ENCODE results near the gene RNF128. TPM values are rescaled to one million over a fixed set of nuclear protein-coding genes. Genes with fewer than 3 reads are reported as not detected.

Gene RNF128
- total and polyA plus RNA-seq, 11 donors: 0.06 to 0.42 (median 0.21) TPM; not detected in 2

DNA sequence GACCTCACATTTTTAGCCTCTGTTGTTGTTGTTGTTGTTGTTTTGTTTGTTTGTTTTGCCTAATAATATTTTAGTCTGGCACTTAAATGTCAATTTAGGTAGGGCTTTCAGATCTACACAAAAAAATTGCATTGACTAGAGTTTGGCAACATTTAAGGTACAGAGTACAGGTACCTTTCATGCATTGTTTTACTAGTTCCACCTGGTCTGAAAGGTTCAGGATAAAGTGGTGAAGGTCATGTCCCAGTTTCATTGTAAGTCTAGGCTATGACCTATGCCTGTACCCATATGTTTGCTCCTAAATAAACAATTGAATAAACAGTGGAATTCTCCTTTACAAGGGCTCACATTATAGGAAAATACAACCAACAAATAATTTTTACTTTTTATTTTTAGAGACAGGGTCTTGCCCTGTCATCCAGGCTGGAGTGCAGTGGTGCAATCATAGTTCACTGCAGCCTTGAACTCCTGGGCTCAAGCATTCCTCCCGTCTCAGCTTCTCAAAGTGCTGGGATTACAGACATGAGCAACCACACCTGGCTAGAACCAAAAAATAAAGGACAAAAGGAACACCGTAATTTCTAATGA is 13.8 kb downstream of the RNF128 start:
- Histone ChIP-seq H3K9me3 (no peaks in the 10 kb centered on the region), H3K27ac (no peak overlapping the region), H3K4me1 (no peaks in the 10 kb centered on the region), H3K36me3 (no peaks in the 10 kb centered on the region), H3K27me3 (peaks cover 0 to 11% (median 0%) of the 10 kb centered on the region in 9 donors), H3K4me3 (no peak overlapping the region)
- intact Hi-C loops (cut with DNase I): no loop called here
- TF ChIP-seq POLR2A (IDR thresholded peaks at IDR 0.05) (no peak), CTCF (IDR thresholded peaks at IDR 0.05) (no peak)
- DNase-seq (no peak), ATAC-seq (no peak)
- WGBS, 4 donors: 71 to 83% (median 76%) methylated on average over 2 of the region's 2 CpGs

- ATAC-seq: no peak
- intact Hi-C loops (cut with DNase I): no loop called here
- WGBS, 4 donors: 56 to 76% (median 69%) methylated on average over 2 of the region's 2 CpGs
Observed at GRCh38 chrX:106742193-106742592, 15.7 kb downstream of the RNF128 start.

GRCh38 chrX:106742805-106743204 is 16.3 kb downstream of the RNF128 start:
- Histone ChIP-seq H3K4me3 (no peak overlapping the region), H3K27me3 (peaks cover 0 to 2% (median 0%) of the 10 kb centered on the region in 9 donors), H3K4me1 (no peaks in the 10 kb centered on the region), H3K9me3 (peaks cover 0 to 2% (median 0%) of the 10 kb centered on the region in 12 donors), H3K27ac (no peak overlapping the region), H3K36me3 (no peaks in the 10 kb centered on the region)
- intact Hi-C loops (cut with DNase I): no loop called here
- ATAC-seq (no peak), DNase-seq (no peak)
- TF ChIP-seq CTCF (IDR thresholded peaks at IDR 0.05) (no peak), POLR2A (IDR thresholded peaks at IDR 0.05) (no peak)

More at GRCh38 chrX:106742193-106742592, 15.7 kb downstream of the RNF128 start:
- H3K27me3 ChIP-seq: peaks cover 0 to 3% (median 0%) of the 10 kb centered on the region in 9 donors
- H3K27ac ChIP-seq: no peak overlapping the region
- H3K4me3 ChIP-seq: no peak overlapping the region
- no peaks in the 10 kb centered on the region for H3K4me1 ChIP-seq
- H3K9me3 ChIP-seq: no peaks in the 10 kb centered on the region
- no peak for TF ChIP-seq CTCF (IDR thresholded peaks at IDR 0.05)
- TF ChIP-seq POLR2A (IDR thresholded peaks at IDR 0.05): no peak
- no peaks in the 10 kb centered on the region for H3K36me3 ChIP-seq
- DNase-seq: no peak

- Histone ChIP-seq H3K9me3 (peaks cover 0 to 11% (median 0%) of the 10 kb centered on the region in 12 donors), H3K4me3 (no peak overlapping the region), H3K27ac (no peak overlapping the region), H3K27me3 (peaks cover 0 to 5% (median 0%) of the 10 kb centered on the region in 9 donors), H3K36me3 (no peaks in the 10 kb centered on the region), H3K4me1 (no peaks in the 10 kb centered on the region)
- 93 to 95% (median 94%) methylated on average over 1 of the region's 1 CpG for WGBS, 4 donors
- intact Hi-C loops (cut with DNase I): no loop called here
- no peak for TF ChIP-seq POLR2A (IDR thresholded peaks at IDR 0.05)
- TF ChIP-seq CTCF (IDR thresholded peaks at IDR 0.05): no peak
- ATAC-seq (no peak), DNase-seq (no peak)
Observed at GRCh38 chrX:106748377-106748776, 21.9 kb downstream of the RNF128 start.

All from heart left ventricle (tissue), 16 donors.